Right cardiac atrium (tissue), 5 donors: ENCODE data around the gene PIK3R1. TPM values are rescaled to one million over a fixed set of nuclear protein-coding genes. Genes with fewer than 3 reads are reported as not detected.
"Not testable (repeated sequence)": the region's sequence is repeated elsewhere in the genome, so short reads cannot be mapped to it uniquely, and the experiment has no call there.

ENCODE experiments used
- ATAC-seq, 2 donors: fragments of 200-7000 bp; cut with Tn5 transposase; one replicate each; pipeline versions ENCODE4 v1.8.0 to v1.9.1; 2020; ENCODE audit warnings: moderate library complexity in 2 of 2, mild to moderate bottlenecking in 1 of 2
- DNase-seq, 3 donors: peaks; one replicate each; pipeline ENCODE4 v3.0.0-alpha.2; 2020
- H3K27ac ChIP-seq: one replicate; pipeline ENCODE4 v1.5.1; 2013; ENCODE audit warnings: mild to moderate bottlenecking, low read length, control low read depth, moderate library complexity
- H3K27me3 ChIP-seq: one replicate; pipeline ENCODE4 v1.6.1; 2013; ENCODE audit not compliant: control insufficient read depth, insufficient read depth
- H3K4me1 ChIP-seq: one replicate; pipeline ENCODE4 v1.6.1; 2013; ENCODE audit warnings: low read length; ENCODE audit not compliant: control insufficient read depth, insufficient read depth
- H3K4me3 ChIP-seq: one replicate; pipeline ENCODE4 v1.5.1; 2013; ENCODE audit warnings: low read length, control low read depth
- H3K9me3 ChIP-seq: one replicate; pipeline ENCODE4 v1.6.1; 2013; ENCODE audit warnings: low read length; ENCODE audit not compliant: control insufficient read depth
- WGBS: extraction: QIAGEN DNeasy Blood & Tissue Kit; methylation state at CpG from one replicate; pipeline ENCODE4 v1.1.7; 2013; 5-methylcytosine and 5-hydroxymethylcytosine counted together
- intact Hi-C, 4 donors: fragments of 100-400 bp; cut with DNase I; formaldehyde crosslinking; loops; one replicate each; pipeline versions ENCODE4 v1.11.0 to v1.14.0; 2022 to 2023
- polyA plus RNA-seq: library from polyadenylated mRNA; stranded (reverse); fragments of 200-250 nt; gene quantifications from one replicate; pipeline ENCODE4 v1.2.3, GENCODE V29; 2013
- total RNA-seq, 4 donors: library from RNA; stranded (reverse); fragmentation: NEBNext Ultra II Directional; extraction: Animal tissue kit (Norgen Biotek cat#: 25700); gene quantifications; one replicate each; pipeline ENCODE4 v1.2.1, GENCODE V29; 2021
- donor health status: healthy with polysubstance abuse.
- donor health status: DM: no; HTN: yes; CAD: no.
- donor health status: DM: no; HTN: no; CAD: no.
- donor health status: DM: no; HTN: yes; CAD: no; lungs with severe emphysema.
- donor health status: DM: yes; HTN: yes; CAD: no.

Gene PIK3R1
- total and polyA plus RNA-seq, 5 donors, result 29.7 to 170 (median 105) TPM

DNA sequence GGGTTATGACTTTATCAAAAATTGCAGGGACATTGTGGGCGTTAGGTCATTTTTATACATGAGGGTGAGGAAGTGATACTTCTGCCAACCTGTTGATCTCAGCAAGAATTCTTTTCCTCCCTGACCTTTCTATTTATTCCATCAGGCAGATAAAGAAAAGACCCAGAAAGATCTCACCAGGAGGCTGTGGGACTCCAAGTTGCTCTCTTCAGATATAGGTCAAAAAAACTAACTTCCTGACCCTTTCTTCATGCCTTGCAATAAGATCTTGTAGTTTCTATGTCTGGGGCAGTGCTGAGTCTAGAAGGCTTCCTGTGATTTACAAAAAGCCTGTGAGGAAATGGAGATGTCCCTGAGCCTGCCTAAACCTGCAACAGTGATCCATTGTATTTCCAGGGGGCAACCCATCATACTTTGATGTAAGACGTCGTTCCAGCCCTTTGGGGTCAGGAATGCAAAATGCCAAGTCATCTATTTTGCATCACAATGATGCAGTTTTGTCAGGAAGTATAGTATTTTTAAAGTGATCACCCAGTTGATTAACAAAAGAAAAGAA, 22.0 kb upstream of the PIK3R1 start:
- intact Hi-C loops, result no loop called here

DNA sequence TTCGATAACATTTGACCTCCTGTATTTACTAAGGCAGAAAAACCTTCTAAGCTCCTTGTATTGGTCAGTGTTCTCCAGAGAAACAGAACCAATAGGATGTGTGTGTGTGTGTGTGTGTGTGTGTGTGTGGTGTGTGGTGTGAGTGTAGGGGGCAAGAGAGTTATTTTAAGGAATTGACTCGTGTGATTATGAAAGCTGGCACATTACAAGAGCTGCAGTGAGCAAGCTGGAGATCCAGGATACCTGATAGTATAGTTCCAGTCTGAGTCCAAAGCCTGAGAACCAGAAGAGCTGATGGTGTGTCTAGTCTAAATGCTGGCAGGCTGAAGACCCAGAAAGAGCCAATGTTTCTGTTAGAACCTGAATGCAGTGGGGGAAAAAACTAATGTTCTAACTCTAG, 21.2 kb upstream of the PIK3R1 start:
- ATAC-seq, result no peak
- H3K9me3 ChIP-seq, result no peaks in the 10 kb centered on the region
- intact Hi-C loops, result no loop called here

More for the DNA sequence above, 22.0 kb upstream of the PIK3R1 start:
- WGBS, result 30% methylated on average over 3 of the region's 3 CpGs
- no peak for DNase-seq
- Histone ChIP-seq H3K4me1 (no peaks in the 10 kb centered on the region), H3K27ac (peak overlapping the region; percentile 22), H3K27me3 (no peaks in the 10 kb centered on the region), H3K4me3 (no peak overlapping the region), H3K9me3 (no peaks in the 10 kb centered on the region)
- peak in 1 of 2 donors; percentile 22 for ATAC-seq

DNA sequence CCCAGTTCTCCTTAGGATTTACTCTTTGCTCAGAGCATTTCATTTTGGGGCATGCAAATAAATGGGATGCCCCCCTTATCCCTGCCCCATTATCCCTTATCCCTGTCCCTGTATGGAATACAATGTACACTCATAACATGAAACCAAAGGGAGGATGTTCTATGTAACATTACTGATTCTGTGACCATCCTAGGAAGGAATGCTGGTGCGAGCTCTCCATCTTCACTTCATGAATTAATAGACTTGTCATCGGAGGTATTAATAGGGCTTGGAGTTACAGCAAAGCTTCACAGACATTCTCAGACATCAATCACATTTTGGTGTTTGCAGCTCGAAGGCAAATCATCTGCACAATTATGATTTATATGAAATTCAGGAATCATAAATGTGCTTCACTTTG, 20.4 kb upstream of the PIK3R1 start:
- H3K4me1 ChIP-seq, result no peaks in the 10 kb centered on the region

More for the DNA sequence above, 21.2 kb upstream of the PIK3R1 start:
- Histone ChIP-seq H3K4me3 (no peak overlapping the region), H3K27ac (no peak overlapping the region), H3K4me1 (no peaks in the 10 kb centered on the region), H3K27me3 (no peaks in the 10 kb centered on the region)
- 63% methylated on average over 2 of the region's 2 CpGs for WGBS
- no peak for DNase-seq

DNA sequence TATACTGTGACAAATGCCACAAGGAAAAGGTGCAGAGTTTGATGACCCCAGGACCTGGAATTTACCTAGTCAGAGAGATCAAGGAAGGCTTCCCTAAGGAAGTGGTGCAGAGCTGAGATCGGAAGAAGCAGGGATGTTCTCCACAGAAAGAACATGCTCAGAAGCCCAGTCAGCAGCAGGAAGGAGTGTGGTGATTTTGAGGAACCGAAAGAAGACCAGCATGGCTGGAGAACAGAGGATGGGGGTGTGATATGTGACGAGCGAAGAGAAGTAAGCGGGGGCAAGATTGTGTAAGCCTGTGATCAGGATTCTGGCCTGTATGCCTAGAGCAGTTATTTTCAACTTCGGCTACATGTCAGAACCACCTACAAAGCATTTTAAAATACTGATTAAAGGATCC, 18.7 kb upstream of the PIK3R1 start:
- ATAC-seq (peak; percentile 45 to 57), DNase-seq (no peak)
- no peak overlapping the region for H3K4me3 ChIP-seq
- no peak overlapping the region for H3K27ac ChIP-seq
- no peaks in the 10 kb centered on the region for H3K9me3 ChIP-seq
- intact Hi-C loops, result no loop called here
- no peaks in the 10 kb centered on the region for H3K27me3 ChIP-seq
- WGBS, result 84% methylated on average over 6 of the region's 6 CpGs
- H3K4me1 ChIP-seq, result no peaks in the 10 kb centered on the region

More for the DNA sequence above, 20.4 kb upstream of the PIK3R1 start:
- WGBS, result 97% methylated on average over 3 of the region's 3 CpGs
- ATAC-seq (no peak), DNase-seq (no peak)
- intact Hi-C loops, result no loop called here
- no peak overlapping the region for H3K27ac ChIP-seq
- H3K27me3 ChIP-seq, result no peaks in the 10 kb centered on the region
- H3K4me3 ChIP-seq, result no peak overlapping the region
- no peaks in the 10 kb centered on the region for H3K9me3 ChIP-seq

DNA sequence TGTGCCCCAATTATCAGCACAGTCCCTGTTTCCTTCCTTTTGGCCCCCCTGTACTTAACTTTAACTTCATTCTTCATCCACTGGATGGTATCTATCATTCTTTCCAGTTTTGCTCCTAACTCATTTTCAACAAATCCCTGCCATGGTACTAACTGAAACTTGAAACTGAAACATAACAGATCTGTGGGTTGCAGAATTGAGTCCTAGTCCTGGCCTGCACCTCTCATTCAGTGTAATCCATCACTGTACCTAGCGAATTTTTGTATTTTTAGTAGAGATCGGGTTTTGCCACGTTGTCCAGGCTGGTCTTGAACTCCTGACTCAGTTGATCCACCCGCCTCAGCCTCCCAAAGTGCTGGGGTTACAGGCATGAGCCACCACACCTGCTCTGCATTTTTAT, 15.3 kb upstream of the PIK3R1 start:
- H3K9me3 ChIP-seq, result no peaks in the 10 kb centered on the region
- intact Hi-C loops, result no loop called here
- no peak overlapping the region for H3K27ac ChIP-seq
- H3K4me1 ChIP-seq, result no peaks in the 10 kb centered on the region
- H3K27me3 ChIP-seq, result no peaks in the 10 kb centered on the region
- no peak for ATAC-seq
- DNase-seq, result no peak
- H3K4me3 ChIP-seq, result no peak overlapping the region
- WGBS, result 92% methylated on average over 4 of the region's 4 CpGs

DNA sequence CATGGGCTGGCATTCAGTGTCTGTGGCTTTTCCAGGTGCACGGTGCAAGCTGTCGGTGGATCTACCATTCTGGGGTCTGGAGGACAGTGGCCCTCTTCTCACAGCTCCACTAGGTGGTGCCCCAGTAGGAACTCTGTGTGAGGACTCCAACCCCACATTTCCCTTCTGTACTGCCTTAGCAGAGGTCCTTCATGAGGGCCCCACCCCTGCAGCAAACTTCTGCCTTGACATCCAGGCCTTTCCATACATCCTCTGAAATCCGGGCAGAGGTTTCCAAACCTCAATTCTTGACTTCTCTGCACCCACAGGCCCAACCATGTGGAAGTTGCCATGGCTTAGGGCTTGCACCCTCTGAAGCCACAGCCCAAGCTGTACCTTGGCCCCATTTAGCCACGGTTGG, 4.9 kb upstream of the PIK3R1 start:
- H3K27ac ChIP-seq, ATAC-seq, H3K4me1 ChIP-seq, H3K4me3 ChIP-seq, H3K9me3 ChIP-seq, H3K27me3 ChIP-seq, DNase-seq: not testable (repeated sequence)
- intact Hi-C loops, result loop anchor here in 2 of 4 donors (10.0 kb wide), 3 partner anchors 54 to 176 kb away; no protein-coding TSS in a partner anchor
- 98% methylated on average over 4 of the region's 4 CpGs for WGBS

DNA sequence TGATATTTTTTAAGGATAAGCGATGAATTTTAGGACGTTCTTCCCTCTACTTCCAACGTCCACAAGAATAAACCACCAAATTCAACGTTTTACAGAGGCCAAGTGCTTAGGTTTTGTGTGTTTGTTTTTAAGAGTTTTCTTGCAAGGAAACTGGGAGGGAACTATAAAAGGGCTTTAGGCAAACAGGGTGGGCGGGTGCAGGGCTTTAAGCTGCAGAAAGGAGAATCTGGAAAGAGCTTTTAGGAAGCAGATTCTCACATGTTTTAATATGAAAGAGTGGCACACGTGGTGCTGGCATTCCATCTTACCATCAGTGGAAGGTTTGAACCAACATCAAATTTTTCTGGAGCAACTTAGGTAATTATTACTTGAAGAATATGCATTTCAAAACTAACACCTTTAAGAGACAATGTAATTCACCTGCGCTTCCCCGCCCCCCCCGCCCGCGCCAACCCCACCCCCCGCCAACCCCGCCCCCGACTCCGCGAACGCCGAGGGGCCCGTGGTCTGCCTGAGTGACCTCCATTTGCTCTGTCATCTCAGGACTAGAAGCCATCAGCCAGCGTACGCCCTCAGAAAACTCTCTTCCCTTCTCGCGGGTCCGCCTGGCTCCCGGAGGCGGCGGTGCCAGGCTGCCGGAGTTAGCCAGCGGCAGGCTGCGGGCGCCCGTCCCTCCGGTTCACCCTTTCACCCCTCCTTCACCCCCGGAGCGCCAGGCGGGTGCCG, 911 bp upstream of the PIK3R1 start:
- intact Hi-C loops, result loop anchor here in 2 of 4 donors (10.0 kb wide), 3 partner anchors 50 to 180 kb away; no protein-coding TSS in a partner anchor
- peak overlapping the region; percentile 80 for H3K4me3 ChIP-seq
- no peaks in the 10 kb centered on the region for H3K9me3 ChIP-seq
- ATAC-seq, result no peak
- no peaks in the 10 kb centered on the region for H3K27me3 ChIP-seq
- H3K27ac ChIP-seq, result peak overlapping the region; percentile 96
- DNase-seq, result peak in 2 of 3 donors; percentile 41 to 71
- WGBS, result 5% methylated on average over 37 of the region's 37 CpGs
- H3K4me1 ChIP-seq, result peaks cover 3% of the 10 kb centered on the region

DNA sequence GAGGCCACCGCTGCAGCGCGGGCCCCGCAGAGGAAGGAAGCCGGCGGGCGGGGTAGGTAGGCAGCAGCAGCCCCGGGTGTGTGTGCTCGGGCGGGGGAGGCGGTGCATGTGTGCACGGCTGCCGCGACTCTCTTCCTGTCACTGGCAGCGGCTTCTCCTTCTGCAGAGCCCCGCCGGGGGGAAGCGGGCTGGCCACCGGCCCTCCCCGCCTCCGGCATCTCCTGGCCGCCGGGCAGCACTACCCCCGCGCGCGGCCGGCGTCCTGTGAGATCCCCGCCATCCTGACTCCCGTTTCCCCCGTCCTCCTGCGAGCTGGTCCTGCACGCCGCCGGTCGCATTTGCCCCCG, 315 bp downstream of the PIK3R1 start:
- no peaks in the 10 kb centered on the region for H3K27me3 ChIP-seq
- ATAC-seq (peak; percentile 53 to 72), DNase-seq (no peak)
- H3K4me3 ChIP-seq, result peak overlapping the region; percentile 80
- peaks cover 7% of the 10 kb centered on the region for H3K4me1 ChIP-seq
- under 1% methylated on average over 38 of the region's 38 CpGs for WGBS
- H3K27ac ChIP-seq, result peak overlapping the region; percentile 88
- H3K9me3 ChIP-seq, result no peaks in the 10 kb centered on the region
- intact Hi-C loops, result loop anchor here in 2 of 4 donors (10.0 kb wide), 3 partner anchors 49 to 181 kb away; no protein-coding TSS in a partner anchor

DNA sequence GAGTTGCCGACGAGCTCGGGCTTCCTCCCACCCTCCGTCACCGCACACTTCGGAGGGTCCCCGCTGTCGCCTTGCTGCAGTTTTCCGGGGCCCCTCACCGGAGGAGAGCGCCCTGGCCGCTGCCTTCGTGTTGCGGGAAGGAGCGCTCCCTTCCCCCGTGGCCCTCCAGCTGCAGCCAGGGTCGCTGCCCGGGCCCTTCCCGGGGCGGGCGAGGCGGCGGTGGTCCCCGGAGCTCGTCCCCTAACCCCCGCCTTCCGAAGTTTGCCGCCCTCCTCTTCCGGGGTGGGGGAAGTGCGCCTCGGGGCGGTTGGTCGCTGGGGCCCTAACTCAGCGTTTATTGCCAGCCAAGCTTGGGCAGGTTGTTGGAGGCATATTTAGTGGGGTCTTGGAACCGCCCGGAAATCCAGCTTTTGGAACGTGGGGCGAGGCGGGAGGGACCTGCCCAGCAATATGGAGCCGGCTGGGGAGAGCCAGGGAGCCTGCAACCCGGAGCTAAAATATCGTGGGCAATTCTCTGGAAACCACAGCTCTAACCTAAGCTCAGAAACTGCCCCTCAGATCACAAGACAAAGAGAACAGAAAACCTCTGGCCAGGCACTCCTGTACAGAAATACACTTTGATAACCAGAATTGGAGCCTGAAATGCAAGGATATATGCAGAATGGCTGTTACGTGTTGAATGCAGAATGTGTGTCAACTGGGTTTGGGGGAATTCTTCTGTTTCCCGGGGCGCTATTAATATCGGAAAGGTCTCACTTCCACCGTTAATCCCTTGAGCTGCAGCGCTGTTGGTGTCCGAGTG, 890 bp downstream of the PIK3R1 start:
- peaks cover 7% of the 10 kb centered on the region for H3K4me1 ChIP-seq
- under 1% methylated on average over 49 of the region's 49 CpGs for WGBS
- H3K9me3 ChIP-seq, result no peaks in the 10 kb centered on the region
- H3K27me3 ChIP-seq, result no peaks in the 10 kb centered on the region
- peak overlapping the region; percentile 80 for H3K4me3 ChIP-seq
- ATAC-seq (peak; percentile 19 to 31), DNase-seq (peak; percentile 55 to 83 (median 82))
- intact Hi-C loops, result loop anchor here in 2 of 4 donors (10.0 kb wide), 3 partner anchors 48 to 182 kb away; no protein-coding TSS in a partner anchor
- H3K27ac ChIP-seq, result peak overlapping the region; percentile 88

DNA sequence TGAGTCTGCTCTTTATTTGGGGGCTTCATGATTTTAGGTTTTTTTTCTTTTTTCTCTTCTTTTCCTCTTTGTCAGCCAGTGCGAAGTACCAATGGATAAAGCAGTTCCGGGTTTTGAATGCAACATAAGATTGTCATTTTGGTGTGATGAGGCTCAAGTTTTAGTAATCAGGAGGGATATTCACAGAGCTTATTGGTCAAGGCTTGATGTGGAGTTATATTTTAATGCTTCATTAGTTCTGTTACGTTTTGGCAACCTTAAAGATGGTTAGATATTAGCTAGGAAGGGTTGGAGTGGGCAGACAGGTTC, 1.4 kb downstream of the PIK3R1 start:
- DNase-seq (no peak), ATAC-seq (no peak)
- H3K9me3 ChIP-seq, result no peaks in the 10 kb centered on the region
- no peaks in the 10 kb centered on the region for H3K27me3 ChIP-seq
- H3K4me1 ChIP-seq, result peaks cover 7% of the 10 kb centered on the region
- peak overlapping the region; percentile 88 for H3K27ac ChIP-seq
- peak overlapping the region; percentile 80 for H3K4me3 ChIP-seq
- intact Hi-C loops, result loop anchor here in 2 of 4 donors (10.0 kb wide), 3 partner anchors 48 to 182 kb away; no protein-coding TSS in a partner anchor
- WGBS, result 0% methylated on average over 3 of the region's 3 CpGs

DNA sequence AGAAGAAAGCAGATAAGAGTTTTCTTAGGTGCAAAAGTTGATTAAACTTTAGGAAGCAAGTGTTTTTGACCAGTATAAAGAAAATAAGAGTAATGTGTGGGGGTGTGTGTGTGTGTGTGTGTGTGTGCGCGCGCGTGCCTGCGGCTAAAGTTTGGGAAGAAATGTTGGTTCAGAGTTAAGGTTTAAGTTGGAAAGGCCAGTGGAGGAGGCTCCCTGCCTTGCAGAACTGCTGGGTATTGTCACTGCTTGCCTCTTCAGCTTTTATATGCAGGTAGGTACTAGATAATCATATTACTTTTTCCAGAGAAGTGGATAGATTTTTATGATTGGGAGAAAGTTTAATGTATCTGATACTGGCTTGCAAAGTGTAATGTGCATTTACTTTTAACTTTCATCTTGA, 2.0 kb downstream of the PIK3R1 start:
- intact Hi-C loops, result loop anchor here in 2 of 4 donors (10.0 kb wide), 3 partner anchors 47 to 183 kb away; no protein-coding TSS in a partner anchor
- ATAC-seq, result no peak
- peak overlapping the region; percentile 80 for H3K4me3 ChIP-seq
- peak overlapping the region; percentile 56 for H3K27ac ChIP-seq
- whole genome bisulfite sequencing, result 10% methylated on average over 5 of the region's 5 CpGs
- peaks cover 10% of the 10 kb centered on the region for H3K4me1 ChIP-seq
- H3K27me3 ChIP-seq, result no peaks in the 10 kb centered on the region
- no peaks in the 10 kb centered on the region for H3K9me3 ChIP-seq
- DNase-seq, result no peak
